DOHH2 (cell line): Measurements from ENCODE around the gene ENGASE.
A peak's percentile ranks its signal among the peaks of the same experiment; 100 is the strongest.

ENCODE experiments used
- H3F3A ChIP-seq: fragments of 200-600 bp; sonication (generic), shearing (Covaris generic); 2 replicates; pipeline ENCODE4 v1.6.0; 2016; ENCODE audit warnings: antibody characterized with exemption, mild to moderate bottlenecking; ENCODE audit not compliant: control insufficient read depth, insufficient read depth
- H3K27ac ChIP-seq: fragments of 200-600 bp; sonication (generic); 2 replicates; pipeline ENCODE4 v1.5.1; 2014; ENCODE audit warnings: low read depth, mild to moderate bottlenecking, low read length, moderate library complexity
- H3K27me3 ChIP-seq: fragments of 200-600 bp; sonication (generic); 2 replicates; pipeline ENCODE4 v1.6.1; 2014; ENCODE audit warnings: mild to moderate bottlenecking, low read length, mixed read lengths; ENCODE audit not compliant: control insufficient read depth
- H3K36me3 ChIP-seq: fragments of 200-600 bp; sonication (generic); 2 replicates; pipeline ENCODE4 v1.6.1; 2014; ENCODE audit warnings: mild to moderate bottlenecking, low read length, moderate library complexity, mixed read lengths; ENCODE audit not compliant: control insufficient read depth
- H3K4me1 ChIP-seq: fragments of 200-600 bp; sonication (generic); 2 replicates; pipeline ENCODE4 v1.6.1; 2014; ENCODE audit warnings: mild to moderate bottlenecking, low read length, mixed read lengths; ENCODE audit not compliant: control insufficient read depth
- H3K4me2 ChIP-seq: fragments of 200-600 bp; sonication (generic); 2 replicates; pipeline ENCODE4 v1.6.0; 2014; ENCODE audit warnings: mild to moderate bottlenecking, low read length, moderate library complexity
- H3K4me3 ChIP-seq: fragments of 200-600 bp; sonication (generic); 2 replicates; pipeline ENCODE4 v1.5.1; 2014; ENCODE audit warnings: mild to moderate bottlenecking, low read length, mixed read lengths
- H3K79me2 ChIP-seq: fragments of 200-600 bp; sonication (generic); 2 replicates; pipeline ENCODE4 v1.6.1; 2014; ENCODE audit warnings: mild to moderate bottlenecking, low read length, mixed read lengths; ENCODE audit not compliant: control insufficient read depth
- H3K9me2 ChIP-seq: fragments of 200-600 bp; sonication (generic); replicated peaks from 2 replicates; pipeline ENCODE4 v1.6.1; 2014; ENCODE audit warnings: mild to moderate bottlenecking, low read length, mixed read lengths; ENCODE audit not compliant: control insufficient read depth
- H3K9me3 ChIP-seq: fragments of 200-600 bp; sonication (generic); 2 replicates; pipeline ENCODE4 v1.6.1; 2014; ENCODE audit warnings: antibody characterized with exemption, low read length, mixed read lengths; ENCODE audit not compliant: control insufficient read depth, insufficient read depth
- H4K20me1 ChIP-seq: fragments of 200-600 bp; sonication (generic); 2 replicates; pipeline ENCODE4 v1.6.0; 2014; ENCODE audit warnings: low read depth, mild to moderate bottlenecking, antibody characterized with exemption, low read length, moderate library complexity; ENCODE audit not compliant: control insufficient read depth, insufficient read depth
- EZH2phosphoT487 ChIP-seq: fragments of 200-600 bp; sonication (generic); IDR thresholded peaks from 2 replicates; pipeline ENCODE4 v1.6.1; 2017; ENCODE audit warnings: borderline replicate concordance, mild to moderate bottlenecking, antibody characterized with exemption, low read length, moderate library complexity, mixed read lengths
- TF ChIP-seq, protein P1 (sequence below): fragments of 200-600 bp; sonication (generic); IDR thresholded peaks from one replicate; pipeline ENCODE4 v1.5.1; 2014; ENCODE audit warnings: antibody characterized with exemption, mild to moderate bottlenecking, low read depth, low read length; ENCODE audit not compliant: poor library complexity, severe bottlenecking

Gene ENGASE

GRCh38 chr17:79124513-79125209 lies 50.0 kb downstream of the ENGASE start:
- Histone ChIP-seq H3K27me3 (no peaks in the 10 kb centered on the region), H3K27ac (no peak overlapping the region)
- no peak for TF ChIP-seq EZH2phosphoT487
- TF ChIP-seq, protein P1, sequence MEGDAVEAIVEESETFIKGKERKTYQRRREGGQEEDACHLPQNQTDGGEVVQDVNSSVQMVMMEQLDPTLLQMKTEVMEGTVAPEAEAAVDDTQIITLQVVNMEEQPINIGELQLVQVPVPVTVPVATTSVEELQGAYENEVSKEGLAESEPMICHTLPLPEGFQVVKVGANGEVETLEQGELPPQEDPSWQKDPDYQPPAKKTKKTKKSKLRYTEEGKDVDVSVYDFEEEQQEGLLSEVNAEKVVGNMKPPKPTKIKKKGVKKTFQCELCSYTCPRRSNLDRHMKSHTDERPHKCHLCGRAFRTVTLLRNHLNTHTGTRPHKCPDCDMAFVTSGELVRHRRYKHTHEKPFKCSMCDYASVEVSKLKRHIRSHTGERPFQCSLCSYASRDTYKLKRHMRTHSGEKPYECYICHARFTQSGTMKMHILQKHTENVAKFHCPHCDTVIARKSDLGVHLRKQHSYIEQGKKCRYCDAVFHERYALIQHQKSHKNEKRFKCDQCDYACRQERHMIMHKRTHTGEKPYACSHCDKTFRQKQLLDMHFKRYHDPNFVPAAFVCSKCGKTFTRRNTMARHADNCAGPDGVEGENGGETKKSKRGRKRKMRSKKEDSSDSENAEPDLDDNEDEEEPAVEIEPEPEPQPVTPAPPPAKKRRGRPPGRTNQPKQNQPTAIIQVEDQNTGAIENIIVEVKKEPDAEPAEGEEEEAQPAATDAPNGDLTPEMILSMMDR = no peak

DNA sequence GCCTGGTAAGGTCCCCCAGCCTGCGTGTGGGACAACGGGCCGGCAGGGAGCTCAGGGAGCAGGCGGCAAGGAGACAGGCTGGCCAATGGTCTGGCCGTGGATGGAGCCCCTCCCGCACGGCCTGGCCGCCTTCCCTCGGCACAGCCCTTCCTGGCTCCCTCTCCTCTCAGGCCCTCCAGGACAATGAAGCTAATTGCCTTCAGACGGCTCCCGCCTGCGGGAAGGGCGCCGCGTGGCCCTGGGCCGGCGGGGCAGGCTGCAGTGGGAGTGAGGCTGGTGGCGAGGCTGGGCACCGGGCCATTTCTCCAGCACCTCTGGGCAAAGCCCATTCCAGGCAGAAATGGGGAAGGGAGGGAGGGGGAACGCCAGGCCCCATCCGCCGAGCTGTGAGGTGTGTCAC lies 50.9 kb downstream of the ENGASE start:
- no peaks in the 10 kb centered on the region for H3K27me3 ChIP-seq

More at GRCh38 chr17:79124513-79125209, 50.0 kb downstream of the ENGASE start:
- Histone ChIP-seq H3K9me2 (no peaks in the 10 kb centered on the region), H3K4me2 (no peak overlapping the region), H3K36me3 (no peaks in the 10 kb centered on the region), H3K9me3 (no peaks in the 10 kb centered on the region), H4K20me1 (no peaks in the 10 kb centered on the region), H3K4me1 (no peaks in the 10 kb centered on the region), H3F3A (no peaks in the 10 kb centered on the region), H3K4me3 (no peak overlapping the region), H3K79me2 (no peaks in the 10 kb centered on the region)

DNA sequence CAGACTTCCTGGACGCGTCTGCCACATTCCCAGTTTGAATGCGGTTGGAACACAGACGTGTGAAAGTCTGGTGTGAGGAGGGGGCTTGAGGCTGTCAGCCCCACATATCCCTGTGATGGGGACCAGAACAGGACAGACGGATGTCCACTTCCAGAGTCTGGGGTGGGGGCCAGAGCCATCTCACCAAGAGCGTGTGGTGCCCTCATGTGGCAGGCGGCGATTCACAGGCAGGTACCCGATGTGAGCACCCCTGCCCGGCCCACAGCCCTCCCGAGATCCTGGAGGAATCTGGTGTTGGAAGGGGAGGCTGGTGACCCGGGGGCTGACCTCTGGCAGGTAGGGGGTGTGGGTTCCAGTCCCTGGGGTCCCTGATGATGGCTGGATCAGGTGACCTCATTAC lies 51.5 kb downstream of the ENGASE start:
- Histone ChIP-seq H3K4me1 (no peaks in the 10 kb centered on the region), H3K27ac (no peak overlapping the region), H3F3A (no peaks in the 10 kb centered on the region), H3K27me3 (no peaks in the 10 kb centered on the region), H4K20me1 (no peaks in the 10 kb centered on the region), H3K4me3 (no peak overlapping the region), H3K79me2 (no peaks in the 10 kb centered on the region), H3K4me2 (no peak overlapping the region), H3K9me2 (no peaks in the 10 kb centered on the region), H3K9me3 (no peaks in the 10 kb centered on the region), H3K36me3 (no peaks in the 10 kb centered on the region)
- TF ChIP-seq, protein P1 = peak; percentile 44
- no peak for TF ChIP-seq EZH2phosphoT487

More for the DNA sequence above, 50.9 kb downstream of the ENGASE start:
- H3K27ac ChIP-seq = no peak overlapping the region
- no peaks in the 10 kb centered on the region for H3K9me2 ChIP-seq
- no peaks in the 10 kb centered on the region for H3F3A ChIP-seq
- no peaks in the 10 kb centered on the region for H3K9me3 ChIP-seq
- H3K4me1 ChIP-seq = no peaks in the 10 kb centered on the region
- H3K4me3 ChIP-seq = no peak overlapping the region
- no peak overlapping the region for H3K4me2 ChIP-seq
- H3K36me3 ChIP-seq = no peaks in the 10 kb centered on the region
- TF ChIP-seq EZH2phosphoT487 = no peak
- TF ChIP-seq, protein P1 = no peak
- no peaks in the 10 kb centered on the region for H3K79me2 ChIP-seq
- no peaks in the 10 kb centered on the region for H4K20me1 ChIP-seq
